HG02623 (cell line): ENCODE measurements around the gene KRTAP12-1.

ENCODE experiments used
- ATAC-seq: cut with Tn5 transposase; IDR thresholded peaks from one replicate; pipeline ENCODE4 v1.9.1; 2021; ENCODE audit warnings: moderate library complexity; ENCODE audit not compliant: unreplicated experiment

Gene KRTAP12-1

DNA sequence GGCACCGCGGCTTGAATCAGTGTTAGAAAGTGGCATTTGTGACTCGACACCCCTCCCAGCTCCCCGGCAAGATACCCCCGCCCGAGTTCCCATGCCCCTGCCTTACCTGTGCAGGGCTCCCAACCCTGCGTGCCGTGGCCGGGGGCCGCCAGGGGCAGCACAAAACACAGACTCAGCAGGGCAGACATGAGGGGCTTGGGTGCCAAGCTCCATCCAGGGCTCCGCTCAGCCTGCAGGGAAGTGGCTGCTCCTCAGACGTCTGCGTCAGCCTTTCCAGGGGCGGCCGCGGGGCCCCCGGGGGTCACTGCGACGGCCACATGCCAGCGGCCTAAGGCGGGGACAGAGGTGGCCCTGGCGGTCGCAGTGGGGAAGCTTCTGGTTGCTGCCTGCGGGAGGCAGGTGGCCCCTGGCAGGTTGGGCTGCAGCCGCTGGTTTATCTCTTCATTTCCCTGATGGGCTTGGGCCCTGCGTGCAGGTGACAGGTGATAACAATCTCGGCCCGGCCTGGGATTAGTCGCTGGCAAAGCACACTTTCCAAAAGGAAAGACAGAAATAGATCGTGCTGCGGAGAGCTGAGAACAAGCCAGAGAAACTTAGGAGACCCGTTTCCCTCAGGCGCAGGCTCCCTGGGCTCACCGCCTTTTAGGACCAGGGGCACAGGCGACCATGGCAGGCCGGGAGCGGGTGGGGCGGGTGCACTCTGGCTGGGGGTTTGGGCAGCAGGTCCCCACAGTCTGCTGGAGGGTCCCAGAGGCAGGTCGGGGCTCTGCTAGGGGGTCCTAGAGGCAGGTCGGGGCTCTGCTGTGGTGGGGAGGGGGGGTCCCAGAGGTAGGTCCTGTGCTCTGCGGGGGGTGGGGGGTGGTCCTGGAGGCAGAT lies 29.6 kb upstream of the KRTAP12-1 start, which contains the start of gene TSPEAR:
TSS of gene TSPEAR (minus strand) at position 246 of the 876 bp plus-strand sequence. CDS start at position 188, 58 bp downstream.
- no peak for ATAC-seq

DNA sequence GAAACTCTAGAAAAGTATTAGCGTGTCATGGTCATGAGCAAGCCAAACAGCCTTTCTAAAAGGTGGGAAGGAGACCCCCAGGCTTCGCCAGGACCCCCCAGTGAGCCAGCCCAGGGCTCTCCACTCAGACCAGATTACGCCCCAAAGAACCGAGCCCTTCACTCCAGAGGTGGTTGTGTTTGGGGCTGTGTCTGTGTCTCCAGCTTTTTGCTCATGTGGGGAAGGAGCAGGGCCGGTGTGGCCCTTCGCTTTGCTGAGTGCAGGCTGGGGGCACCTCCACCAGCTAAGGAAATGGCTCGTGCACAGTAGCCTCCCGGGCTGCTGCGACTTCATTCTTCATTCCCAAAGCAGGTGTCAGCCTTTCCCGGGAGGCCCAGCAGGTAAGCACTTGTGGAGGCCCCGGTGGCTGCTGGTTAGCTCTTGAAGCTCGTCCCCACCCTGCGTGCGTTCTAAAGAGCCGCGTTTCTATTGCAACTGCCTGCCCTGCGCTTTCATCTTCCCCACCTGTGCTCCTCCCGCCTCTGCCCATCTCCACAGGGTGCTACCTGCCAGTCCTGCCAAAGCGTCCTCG lies 28.9 kb upstream of the KRTAP12-1 start:
- no peak for ATAC-seq

DNA sequence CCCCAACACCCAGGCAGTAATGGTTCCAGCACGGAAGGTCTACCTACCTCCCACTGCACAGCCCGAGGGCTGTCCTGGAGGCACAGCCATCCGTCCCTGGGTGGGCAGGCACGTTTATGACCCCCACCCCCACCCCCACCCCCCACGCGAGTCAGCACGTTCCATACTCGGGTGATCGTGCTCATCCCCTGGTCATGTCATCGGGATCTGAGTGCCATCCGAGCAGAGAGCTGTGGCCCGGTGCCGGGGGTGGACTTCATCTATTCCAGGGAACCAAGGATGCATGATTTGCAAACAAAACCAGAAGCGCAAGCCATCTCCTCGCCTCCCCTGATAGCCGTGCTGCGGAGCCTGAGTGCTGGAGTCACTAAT lies 28.3 kb upstream of the KRTAP12-1 start:
- ATAC-seq, result no peak

DNA sequence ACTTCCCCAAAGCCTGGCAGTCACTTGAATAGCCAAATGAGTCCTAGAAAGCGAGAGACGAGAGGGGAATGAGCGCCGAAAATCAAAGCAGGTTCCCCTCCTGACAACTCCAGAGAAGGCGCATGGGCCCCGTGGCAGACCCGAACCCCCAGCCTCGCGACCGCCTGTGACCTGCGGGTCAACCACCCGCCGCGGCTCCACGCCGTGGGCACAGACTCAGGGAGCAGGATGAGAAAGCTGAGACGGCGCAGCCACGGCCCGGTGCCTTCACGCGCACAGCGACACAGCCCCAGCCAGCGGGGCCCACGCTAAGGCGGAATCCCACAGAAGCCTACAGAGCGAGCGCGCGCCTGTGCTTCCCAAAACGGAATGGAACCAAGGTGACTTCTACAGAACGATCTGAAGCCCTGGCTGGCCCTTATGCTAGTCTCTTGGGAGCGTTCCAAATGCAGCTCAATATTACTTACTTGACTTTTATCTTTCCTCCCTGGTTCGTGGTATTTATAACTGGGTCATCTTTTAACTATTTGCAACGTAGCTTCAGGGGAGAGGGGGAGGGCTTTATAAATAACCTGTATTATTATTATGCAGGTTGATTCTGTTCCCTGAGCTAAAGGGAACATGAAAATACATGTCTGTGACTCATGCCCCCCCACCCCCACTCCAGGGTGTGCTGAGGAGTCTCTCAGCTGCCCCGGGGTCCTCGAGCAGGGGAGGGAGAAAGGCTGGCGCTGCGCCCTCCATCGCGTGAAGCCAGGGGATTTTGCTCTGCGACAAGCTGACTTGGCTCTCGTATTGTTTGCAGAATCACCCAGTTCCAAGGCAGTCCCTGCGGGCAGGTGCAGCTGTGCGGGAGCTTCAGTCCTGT lies 27.7 kb upstream of the KRTAP12-1 start:
- ATAC-seq, result no peak

DNA sequence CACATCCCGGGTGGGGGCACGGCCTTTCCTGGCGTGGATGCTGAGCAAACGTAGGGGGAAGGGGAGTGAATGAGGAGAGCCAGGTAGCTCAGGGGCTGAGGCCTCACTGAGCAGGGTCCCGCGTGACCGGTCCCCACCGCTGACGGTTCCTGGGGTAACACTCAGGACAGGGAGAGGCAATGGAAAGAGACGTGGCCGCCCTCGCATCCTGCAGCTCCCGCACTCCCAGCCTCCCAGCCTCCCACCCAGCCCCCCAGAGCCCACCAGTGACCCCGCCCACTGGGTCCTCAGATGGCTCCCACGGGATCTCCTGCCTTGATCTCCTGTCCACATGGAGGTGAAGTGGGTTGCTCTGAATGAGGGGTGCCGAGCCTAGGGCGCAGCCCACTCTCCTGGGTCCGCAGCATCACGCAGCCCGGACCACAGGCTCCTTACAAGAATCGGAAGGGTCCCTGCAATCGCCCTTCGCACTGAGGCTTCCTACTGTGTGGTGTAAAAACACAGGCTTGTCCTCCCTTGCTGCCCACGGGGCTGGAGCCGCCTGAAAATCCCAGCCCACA lies 27.0 kb upstream of the KRTAP12-1 start:
- ATAC-seq, result no peak

DNA sequence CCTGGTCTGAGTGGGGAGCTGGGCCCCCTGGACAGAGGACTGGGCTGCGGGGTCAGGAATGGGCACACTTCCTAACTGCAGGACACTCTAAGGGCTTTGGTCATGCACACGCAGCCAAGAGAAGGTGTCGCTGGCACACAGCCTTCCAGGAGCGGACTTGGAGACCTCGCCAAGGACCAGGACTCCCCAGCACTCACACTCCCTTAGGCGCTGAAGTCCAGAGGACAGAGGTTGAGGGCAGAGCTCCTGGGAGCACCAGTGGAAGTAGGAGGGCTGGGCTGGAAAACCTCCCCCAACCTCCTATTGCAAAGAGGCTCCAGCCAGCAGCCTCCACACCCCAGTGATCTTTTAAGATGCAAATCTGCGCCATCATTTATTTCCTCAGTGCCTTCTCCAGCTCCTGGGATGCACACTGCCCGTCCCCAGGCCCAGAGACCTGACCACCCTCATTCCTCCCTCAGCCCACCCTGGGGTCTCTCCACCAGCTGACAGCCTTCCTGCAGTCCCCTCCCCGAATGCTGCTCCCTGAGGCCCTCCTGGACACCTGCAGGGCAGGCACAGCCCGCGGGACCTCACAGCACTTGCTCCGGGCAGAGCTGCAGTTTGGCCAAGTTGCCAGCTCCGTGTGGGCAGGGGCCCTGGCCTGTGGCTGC lies 26.4 kb upstream of the KRTAP12-1 start:
- no peak for ATAC-seq

DNA sequence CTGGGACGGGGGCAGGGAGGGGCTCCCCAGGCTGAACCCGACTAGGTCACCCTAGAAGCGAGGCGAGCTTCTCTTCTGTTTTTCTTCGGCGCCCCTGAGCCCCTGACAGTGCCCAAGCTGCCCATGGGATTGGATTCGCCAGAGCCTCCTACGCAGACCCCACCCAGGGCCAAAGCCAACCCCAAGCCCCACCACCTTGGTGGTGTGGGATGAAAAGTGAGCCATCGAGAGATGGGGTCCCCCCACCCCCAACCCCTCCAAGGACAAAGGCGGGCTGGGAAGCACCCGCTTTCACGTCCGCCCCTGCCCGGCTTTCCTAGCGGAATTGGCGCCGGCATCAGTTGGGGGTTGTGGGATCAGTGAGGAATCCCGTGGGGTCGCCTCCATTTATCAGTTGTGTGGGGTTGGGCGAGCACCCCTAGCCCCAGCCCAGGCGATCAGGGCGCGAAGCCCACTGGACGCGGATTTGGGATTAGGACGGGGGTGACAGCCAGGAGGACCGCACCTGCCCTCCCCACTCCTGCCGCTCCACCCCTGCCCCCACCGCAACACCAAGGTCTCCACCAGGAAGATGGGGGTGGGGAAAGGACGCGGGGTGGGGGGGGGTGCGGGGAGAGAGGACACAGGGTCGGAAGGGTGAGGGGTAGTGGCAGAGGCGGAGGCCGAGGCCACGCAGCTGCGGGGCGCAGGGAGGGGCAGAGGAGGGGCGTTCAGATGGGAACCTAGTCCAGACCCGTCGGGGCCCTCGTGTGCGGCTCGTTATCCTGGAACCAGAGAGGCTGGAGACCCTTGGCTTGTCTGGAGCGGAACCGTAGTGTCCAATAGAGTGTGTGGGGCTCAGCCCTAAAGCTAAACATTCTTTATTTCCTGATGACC lies 25.0 kb upstream of the KRTAP12-1 start:
- ATAC-seq, result no peak

DNA sequence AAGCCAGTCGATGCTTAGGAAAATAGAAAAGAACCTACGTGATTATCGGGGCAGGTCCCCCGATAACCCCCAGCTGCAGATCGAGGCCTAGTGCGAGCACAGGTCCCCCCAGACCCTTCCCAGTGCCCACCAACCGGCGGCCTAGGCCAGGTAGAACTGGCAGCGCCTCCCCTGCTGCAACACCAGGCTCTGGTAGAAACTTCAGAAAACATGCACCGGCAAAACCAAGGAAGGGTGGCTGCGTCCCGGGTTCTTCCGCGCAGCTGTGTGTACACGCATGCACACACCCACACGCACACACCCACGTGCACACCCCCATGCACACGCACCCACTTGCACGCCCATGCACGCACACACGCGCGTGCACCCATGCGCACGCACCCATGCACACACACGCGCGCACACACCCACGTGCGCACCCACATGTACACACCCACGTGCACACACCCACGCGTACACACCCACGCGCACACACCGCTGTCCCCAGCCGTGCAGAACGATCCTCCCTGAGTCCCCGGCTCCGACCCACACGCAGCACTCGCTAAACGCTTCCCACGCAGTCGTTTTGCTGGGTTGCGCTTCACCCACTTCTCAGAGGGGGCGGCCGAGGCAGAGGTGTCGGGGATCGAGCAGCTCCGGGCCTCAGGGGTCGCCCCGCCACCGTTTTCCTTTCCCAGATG lies 24.2 kb upstream of the KRTAP12-1 start:
- ATAC-seq, result no peak

DNA sequence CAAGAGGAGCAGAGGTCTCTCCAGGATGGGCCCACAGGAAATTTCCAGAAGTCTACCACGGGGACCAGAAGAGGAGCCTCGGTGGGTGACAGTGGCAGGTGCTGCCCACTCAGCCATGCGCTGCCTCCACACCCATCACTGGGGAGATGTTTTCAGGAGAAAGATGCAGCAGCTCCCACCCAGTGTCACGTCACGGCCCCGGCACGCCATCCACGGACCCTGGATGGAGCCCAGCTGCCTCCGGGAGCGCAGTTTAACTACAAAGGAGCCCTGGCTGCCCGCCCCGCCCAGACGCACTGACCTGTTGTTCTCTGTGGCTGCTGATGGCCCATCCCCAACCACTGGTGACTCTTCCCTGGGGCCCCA lies 22.7 kb upstream of the KRTAP12-1 start:
- no peak for ATAC-seq

DNA sequence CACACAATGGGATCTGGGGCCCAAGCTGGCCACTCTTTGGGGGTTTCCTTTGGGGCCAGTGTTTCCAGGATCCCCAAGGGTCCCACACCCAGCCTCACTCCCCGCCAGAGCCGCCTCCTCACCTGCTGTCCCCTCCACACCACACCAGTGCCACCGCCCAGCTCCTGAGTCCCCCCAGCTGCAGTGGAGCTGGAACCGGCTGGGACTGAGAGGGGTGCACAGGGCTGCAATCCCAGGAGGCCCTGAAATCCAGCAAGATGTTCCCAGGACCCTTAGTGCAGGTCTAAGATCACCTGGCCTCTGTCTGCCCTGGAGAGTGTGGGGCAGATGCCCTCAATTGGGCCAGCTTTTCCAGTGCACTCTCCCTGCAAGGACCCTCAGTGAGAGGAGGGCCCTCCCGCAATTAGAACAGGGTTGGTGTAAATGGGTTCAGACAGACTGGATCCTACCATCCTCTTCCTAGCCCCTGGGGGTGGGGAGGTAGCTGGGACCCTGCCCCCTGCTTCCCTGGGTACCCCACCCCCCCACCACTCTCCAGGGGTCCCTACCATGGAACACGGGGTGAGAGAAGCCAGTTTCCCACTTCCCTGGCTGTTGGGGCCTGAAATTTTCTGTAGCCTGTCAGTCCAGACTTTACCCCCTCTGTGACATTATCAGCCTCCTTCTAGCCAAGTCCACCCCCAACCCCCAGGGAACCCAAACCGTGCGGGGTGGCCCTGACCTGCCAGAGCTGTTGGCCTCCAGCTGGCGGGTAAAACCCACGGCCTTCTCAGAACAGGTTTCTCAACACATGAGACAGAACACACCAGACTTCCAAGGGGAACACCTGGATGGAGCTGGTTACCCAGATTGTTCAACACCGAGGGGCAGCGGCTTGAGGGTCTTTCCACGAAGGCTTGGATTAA lies 22.0 kb upstream of the KRTAP12-1 start:
- ATAC-seq, result no peak

DNA sequence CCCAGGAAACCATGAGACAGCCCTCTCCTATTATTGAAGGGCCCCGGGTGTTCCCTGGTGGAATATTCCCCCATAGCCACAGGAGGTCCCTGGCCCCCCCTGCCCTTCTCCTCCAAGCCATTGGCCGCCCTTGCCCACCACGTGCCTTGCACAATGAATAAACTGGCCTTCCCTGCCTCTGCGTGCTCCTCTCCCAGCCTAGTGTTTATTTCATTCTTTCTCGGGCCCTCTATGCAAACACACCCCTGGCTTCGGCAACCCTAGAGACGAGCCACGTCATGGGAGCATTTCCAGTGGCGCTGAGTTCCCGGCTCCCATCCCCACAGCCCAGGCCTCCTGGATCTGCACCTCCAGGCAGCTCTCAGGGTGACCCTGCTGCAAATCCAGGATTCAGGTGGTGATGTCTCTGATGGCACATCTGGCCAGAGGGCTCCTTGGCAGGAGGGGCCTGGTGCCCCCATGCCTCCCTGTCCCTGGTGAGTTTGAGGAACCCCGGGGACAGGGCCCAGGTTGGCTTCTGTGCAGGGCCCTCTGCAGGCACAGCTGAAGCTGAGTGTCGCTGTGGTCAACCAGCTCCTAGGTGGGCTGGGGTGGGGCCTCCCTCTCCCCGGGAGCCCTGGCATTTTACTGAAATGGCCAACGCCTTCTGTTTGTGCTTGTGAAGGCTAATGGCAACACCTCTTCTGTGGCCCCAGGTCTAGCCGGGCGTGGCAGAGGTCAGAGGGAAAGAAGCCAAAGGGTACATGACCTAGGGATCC lies 21.2 kb upstream of the KRTAP12-1 start:
- ATAC-seq, result no peak

DNA sequence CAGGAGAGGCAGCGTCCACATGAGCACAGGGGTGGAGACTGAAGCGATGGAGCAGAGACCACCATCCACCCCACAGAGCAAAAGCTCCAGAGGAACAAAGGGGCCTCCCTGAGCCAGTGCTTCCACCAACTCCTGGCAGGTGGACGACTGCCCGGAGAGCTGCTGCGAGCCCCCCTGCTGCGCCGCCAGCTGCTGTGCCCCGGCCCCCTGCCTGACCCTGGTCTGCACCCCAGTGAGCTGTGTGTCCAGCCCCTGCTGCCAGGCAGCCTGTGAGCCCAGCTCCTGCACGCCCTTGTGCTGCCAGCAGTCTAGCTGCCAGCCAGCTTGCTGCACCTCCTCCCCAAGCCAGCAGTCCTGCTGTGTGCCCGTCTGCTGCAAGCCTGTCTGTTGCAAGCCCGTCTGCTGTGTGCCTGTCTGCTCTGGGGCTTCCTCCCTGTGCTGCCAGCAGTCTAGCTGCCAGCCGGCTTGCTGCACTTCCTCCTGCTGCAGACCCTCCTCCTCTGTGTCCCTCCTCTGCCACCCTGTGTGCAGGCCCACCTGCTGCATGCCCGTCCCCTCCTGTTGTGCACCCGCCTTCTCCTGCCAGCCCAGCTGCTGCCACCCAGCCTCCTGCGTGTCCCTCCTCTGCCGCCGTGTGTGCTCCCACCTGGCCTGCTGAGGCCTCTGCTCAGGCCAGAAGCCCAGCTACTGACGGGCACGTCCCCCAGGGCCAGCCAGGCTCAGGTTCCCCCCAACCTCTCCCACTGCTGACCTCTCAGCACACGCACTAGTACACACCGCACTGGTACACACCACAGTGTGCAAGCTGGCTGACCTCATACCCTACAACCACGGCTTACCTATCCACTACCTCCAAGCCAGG lies 20.4 kb upstream of the KRTAP12-1 start:
- no peak for ATAC-seq

DNA sequence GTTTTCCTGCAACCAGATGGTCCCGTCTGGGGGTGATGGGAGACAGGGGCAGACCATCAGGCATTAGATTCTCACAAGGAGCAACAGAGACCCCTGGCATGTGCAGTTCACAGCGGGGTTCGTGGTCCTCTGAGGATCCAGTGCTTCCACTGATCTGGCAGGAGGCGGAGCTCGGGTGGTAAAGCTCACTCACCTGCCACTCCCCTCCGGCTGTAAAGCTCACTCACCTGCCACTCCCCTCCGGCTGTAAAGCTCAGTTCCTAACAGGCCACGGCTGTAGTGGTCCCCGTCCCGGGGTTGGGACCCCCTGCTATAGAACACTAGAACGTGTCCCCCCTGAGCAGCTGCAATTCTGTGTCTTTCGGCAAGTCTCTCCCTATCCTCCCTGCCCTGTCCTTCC lies 19.6 kb upstream of the KRTAP12-1 start:
- ATAC-seq, result no peak

DNA sequence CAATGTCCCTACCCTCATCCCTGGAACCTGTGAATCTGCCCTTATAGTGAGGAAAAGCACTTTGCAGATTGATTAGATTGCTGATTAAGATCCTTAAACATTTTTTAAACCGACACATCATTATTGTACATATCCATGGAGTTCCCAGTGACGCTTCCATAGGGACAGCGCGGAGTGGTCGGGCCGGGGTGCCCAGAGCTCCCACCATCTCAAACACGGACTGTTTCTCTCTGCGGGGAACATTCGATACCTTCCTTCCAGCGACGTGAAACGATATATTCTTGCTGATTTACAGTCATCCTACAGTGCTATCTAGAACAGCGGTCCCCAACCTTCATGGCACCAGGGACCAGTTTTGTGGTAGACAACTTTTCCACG lies 19.0 kb upstream of the KRTAP12-1 start:
- no peak for ATAC-seq

DNA sequence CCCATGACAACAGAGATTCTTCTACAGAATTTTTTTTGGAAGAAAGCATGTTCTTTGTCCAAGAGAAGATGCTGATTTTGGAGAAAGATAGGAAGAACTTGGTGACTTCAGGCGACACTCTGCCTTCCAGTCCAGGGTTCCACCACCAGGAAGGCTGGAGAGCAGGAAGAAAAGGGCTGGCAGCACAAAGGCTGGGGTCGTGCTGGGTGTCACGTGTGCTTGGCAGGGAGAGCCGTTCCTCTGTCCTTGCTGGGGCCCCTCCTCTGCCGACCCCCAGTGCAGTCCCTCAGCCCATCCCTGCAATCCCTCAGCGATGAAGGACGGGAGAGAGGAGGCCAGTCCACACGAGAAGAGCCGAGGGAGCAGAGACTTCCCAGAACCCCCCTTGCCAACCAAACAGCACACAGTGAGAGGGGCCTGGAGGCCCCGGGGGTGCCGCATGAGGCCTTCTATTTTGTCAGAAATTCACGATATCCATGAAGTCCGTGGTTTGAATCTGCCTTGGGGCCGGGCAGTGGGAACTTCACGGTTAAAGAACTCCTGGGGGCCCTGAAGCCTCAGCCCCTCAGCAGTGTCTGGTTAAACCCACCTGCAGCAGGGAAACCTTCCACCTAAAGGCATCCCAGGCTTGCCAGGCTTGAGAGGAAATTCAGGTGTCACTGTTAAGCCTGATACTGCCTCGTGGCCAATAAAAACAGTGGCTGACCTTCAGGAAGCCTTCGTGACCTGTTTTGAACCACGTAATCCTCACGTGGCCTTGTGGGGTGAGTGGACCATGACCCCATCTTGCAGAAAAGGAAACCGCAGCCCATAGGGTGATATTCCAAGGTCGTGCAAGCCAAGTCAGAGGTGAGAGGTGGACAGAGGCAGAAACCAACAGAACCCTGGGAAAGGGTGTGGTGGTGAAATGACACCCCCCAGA lies 18.4 kb upstream of the KRTAP12-1 start:
- no peak for ATAC-seq
